Measurements from ENCODE around the gene CNKSR3. TPM values are rescaled to one million over a fixed set of nuclear protein-coding genes. Genes with fewer than 3 reads are reported as not detected.
A peak's percentile ranks its signal among the peaks of the same experiment; 100 is the strongest.

Gene CNKSR3
- total RNA-seq, 1 experiment from 2014 or later: 3.9 TPM

DNA sequence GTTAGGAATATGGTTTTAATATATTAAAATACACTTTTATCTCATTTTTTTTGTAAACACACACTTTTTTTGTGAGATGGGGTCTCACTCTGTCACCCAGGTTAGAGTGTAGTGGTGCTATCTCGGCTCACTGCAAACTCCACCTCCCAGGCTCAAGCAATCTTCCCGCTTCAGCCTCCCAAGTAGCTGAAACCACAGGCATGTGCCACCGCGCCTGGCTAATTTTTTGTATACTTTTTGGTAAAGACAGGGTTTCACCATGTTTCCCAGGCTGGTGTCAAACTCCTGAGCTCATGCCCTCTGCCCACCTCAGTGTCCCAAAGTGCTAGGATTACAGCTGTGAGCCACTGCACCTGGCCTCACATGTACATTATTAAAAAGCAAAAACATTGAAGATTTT, 164.7 kb downstream of the CNKSR3 start:
- BruUV-seq (replicated peaks): no TSS peak
- Mint-ChIP-seq H3K4me1 (ENCODE audit: insufficient read depth, unreplicated experiment) (no peaks in the 10 kb centered on the region), H3K27me3 (ENCODE audit: insufficient read depth, unreplicated experiment) (no peaks in the 10 kb centered on the region), H3K4me3 (ENCODE audit: unreplicated experiment) (no peak overlapping the region), H3K27ac (ENCODE audit: low read depth, unreplicated experiment) (no peak overlapping the region), H3K9me3 (ENCODE audit: unreplicated experiment) (peaks cover 7% of the 10 kb centered on the region), H3K36me3 (ENCODE audit: insufficient read depth, unreplicated experiment) (no peaks in the 10 kb centered on the region)
- intact Hi-C loops (cut with micrococcal nuclease): no loop called here
- POLR2A ChIA-PET: interaction anchor here (0.7 kb wide), 1 partner anchor 235 kb away, joined by 3 read pairs; no protein-coding TSS in a partner anchor
- CTCF ChIA-PET: no interaction called here
- DNase-seq (ENCODE audit: unreplicated experiment): no peak
- no peak for TF ChIP-seq CTCF (IDR thresholded peaks at IDR 0.05; ENCODE audit: unreplicated experiment)

- peaks cover 7% of the 10 kb centered on the region for H3K9me3 Mint-ChIP-seq (ENCODE audit: unreplicated experiment)
- no TSS peak for BruUV-seq (replicated peaks)
- H3K4me3 Mint-ChIP-seq (ENCODE audit: unreplicated experiment): no peak overlapping the region
- peak; percentile 75 for DNase-seq (ENCODE audit: unreplicated experiment)
- ChIA-PET CTCF (interaction anchor here (0.6 to 0.7 kb wide), 2 partner anchors 21 to 1054 kb away, joined by 3 read pairs; no protein-coding TSS in a partner anchor), POLR2A (no interaction called here)
- H3K27ac Mint-ChIP-seq (ENCODE audit: low read depth, unreplicated experiment): no peak overlapping the region
- H3K4me1 Mint-ChIP-seq (ENCODE audit: insufficient read depth, unreplicated experiment): no peaks in the 10 kb centered on the region
- no peaks in the 10 kb centered on the region for H3K27me3 Mint-ChIP-seq (ENCODE audit: insufficient read depth, unreplicated experiment)
- H3K36me3 Mint-ChIP-seq (ENCODE audit: insufficient read depth, unreplicated experiment): no peaks in the 10 kb centered on the region
- intact Hi-C loops (cut with micrococcal nuclease): no loop called here
- peak; percentile 7 for TF ChIP-seq CTCF (IDR thresholded peaks at IDR 0.05; ENCODE audit: unreplicated experiment)
Measured at GRCh38 chr6:154343473-154344308, 166.8 kb downstream of the CNKSR3 start.

GRCh38 chr6:154341871-154342270, 168.6 kb downstream of the CNKSR3 start:
- ChIA-PET POLR2A (no interaction called here), CTCF (no interaction called here)
- Mint-ChIP-seq H3K27me3 (ENCODE audit: insufficient read depth, unreplicated experiment) (no peaks in the 10 kb centered on the region), H3K4me3 (ENCODE audit: unreplicated experiment) (no peak overlapping the region), H3K36me3 (ENCODE audit: insufficient read depth, unreplicated experiment) (no peaks in the 10 kb centered on the region), H3K4me1 (ENCODE audit: insufficient read depth, unreplicated experiment) (no peaks in the 10 kb centered on the region), H3K27ac (ENCODE audit: low read depth, unreplicated experiment) (no peak overlapping the region), H3K9me3 (ENCODE audit: unreplicated experiment) (peaks cover 7% of the 10 kb centered on the region)
- TF ChIP-seq CTCF (IDR thresholded peaks at IDR 0.05; ENCODE audit: unreplicated experiment): no peak
- intact Hi-C loops (cut with micrococcal nuclease): no loop called here
- DNase-seq (ENCODE audit: unreplicated experiment): peak; percentile 8
- no TSS peak for BruUV-seq (replicated peaks)

- ChIA-PET POLR2A (no interaction called here), CTCF (no interaction called here)
- intact Hi-C loops (cut with micrococcal nuclease): no loop called here
- H3K36me3 Mint-ChIP-seq (ENCODE audit: insufficient read depth, unreplicated experiment): no peaks in the 10 kb centered on the region
- H3K27me3 Mint-ChIP-seq (ENCODE audit: insufficient read depth, unreplicated experiment): no peaks in the 10 kb centered on the region
- H3K4me1 Mint-ChIP-seq (ENCODE audit: insufficient read depth, unreplicated experiment): no peaks in the 10 kb centered on the region
- DNase-seq (ENCODE audit: unreplicated experiment): no peak
- no TSS peak for BruUV-seq (replicated peaks)
- no peak overlapping the region for H3K27ac Mint-ChIP-seq (ENCODE audit: low read depth, unreplicated experiment)
- peaks cover 7% of the 10 kb centered on the region for H3K9me3 Mint-ChIP-seq (ENCODE audit: unreplicated experiment)
- H3K4me3 Mint-ChIP-seq (ENCODE audit: unreplicated experiment): no peak overlapping the region
- TF ChIP-seq CTCF (IDR thresholded peaks at IDR 0.05; ENCODE audit: unreplicated experiment): no peak
Measured at GRCh38 chr6:154341336-154341735, 169.1 kb downstream of the CNKSR3 start.

Other genes with a start within 250 kb of the CNKSR3 start
- gene IPCEF1, start 153.9 kb downstream of the CNKSR3 start, total RNA-seq (2022): not detected in 2 replicates
- 41.0 and 49.2 TPM in 2 replicates for gene SCAF8, start 222.7 kb upstream of the CNKSR3 start, total RNA-seq (2022)

All from MCF 10A (cell line).